IPS-18a (cell line): ENCODE measurements around the gene FGL2.

ENCODE experiments used
- H3K27ac ChIP-seq: one replicate; pipeline ENCODE4 v1.5.1; 2013; ENCODE audit warnings: low read length
- H3K27me3 ChIP-seq: one replicate; pipeline ENCODE4 v1.6.1; 2013; ENCODE audit warnings: mild to moderate bottlenecking, low read length; ENCODE audit not compliant: control insufficient read depth, insufficient read depth
- H3K36me3 ChIP-seq: one replicate; pipeline ENCODE4 v1.6.1; 2013; ENCODE audit warnings: low read depth, low read length; ENCODE audit not compliant: control insufficient read depth
- H3K4me1 ChIP-seq: one replicate; pipeline ENCODE4 v1.6.1; 2013; ENCODE audit warnings: low read depth, low read length; ENCODE audit not compliant: control insufficient read depth
- H3K4me3 ChIP-seq: one replicate; pipeline ENCODE4 v1.5.1; 2013; ENCODE audit warnings: low read length
- H3K9ac ChIP-seq: one replicate; pipeline ENCODE4 v1.6.1; 2013; ENCODE audit warnings: mild to moderate bottlenecking, low read length, moderate library complexity
- H3K9me3 ChIP-seq: one replicate; pipeline ENCODE4 v1.6.1; 2013; ENCODE audit warnings: low read depth, low read length; ENCODE audit not compliant: control insufficient read depth

The FGL2 gene

GRCh38 chr7:77199013-77199966 lies at the start of gene FGL2:
FGL2 (minus strand) TSS chr7:77199819; CDS start chr7:77199793, 26 bp downstream.
- H3K9ac ChIP-seq, result no peak within 1 kb of the TSS
- no peaks in the 10 kb centered on the region for H3K9me3 ChIP-seq
- H3K36me3 ChIP-seq, result no peaks in the 10 kb centered on the region
- peaks cover 7% of the 10 kb centered on the region for H3K4me1 ChIP-seq
- peaks cover 7% of the 10 kb centered on the region for H3K27me3 ChIP-seq
- H3K4me3 ChIP-seq, result peak within 1 kb of the TSS; percentile 58
- no peak within 1 kb of the TSS for H3K27ac ChIP-seq

GRCh38 chr7:77248154-77248553 lies 48.5 kb upstream of the FGL2 start:
- H3K9ac ChIP-seq, result no peak overlapping the region
- no peaks in the 10 kb centered on the region for H3K36me3 ChIP-seq
- H3K9me3 ChIP-seq, result no peaks in the 10 kb centered on the region
- peaks cover 2% of the 10 kb centered on the region for H3K4me1 ChIP-seq
- no peak overlapping the region for H3K27ac ChIP-seq
- H3K4me3 ChIP-seq, result no peak overlapping the region
- H3K27me3 ChIP-seq, result no peaks in the 10 kb centered on the region

- Histone ChIP-seq H3K9ac (no peak overlapping the region), H3K36me3 (no peaks in the 10 kb centered on the region), H3K9me3 (no peaks in the 10 kb centered on the region), H3K4me3 (no peak overlapping the region), H3K4me1 (peaks cover 10% of the 10 kb centered on the region), H3K27ac (no peak overlapping the region), H3K27me3 (no peaks in the 10 kb centered on the region)
Observed at GRCh38 chr7:77247206-77247850, 47.7 kb upstream of the FGL2 start.

GRCh38 chr7:77246026-77246640 lies 46.5 kb upstream of the FGL2 start:
- H3K4me3 ChIP-seq, result no peak overlapping the region
- H3K9me3 ChIP-seq, result no peaks in the 10 kb centered on the region
- no peak overlapping the region for H3K9ac ChIP-seq
- H3K27ac ChIP-seq, result no peak overlapping the region
- peaks cover 14% of the 10 kb centered on the region for H3K4me1 ChIP-seq
- H3K36me3 ChIP-seq, result no peaks in the 10 kb centered on the region
- H3K27me3 ChIP-seq, result no peaks in the 10 kb centered on the region

- no peak overlapping the region for H3K9ac ChIP-seq
- no peak overlapping the region for H3K27ac ChIP-seq
- H3K4me3 ChIP-seq, result no peak overlapping the region
- H3K9me3 ChIP-seq, result no peaks in the 10 kb centered on the region
- no peaks in the 10 kb centered on the region for H3K36me3 ChIP-seq
- no peaks in the 10 kb centered on the region for H3K27me3 ChIP-seq
- peaks cover 14% of the 10 kb centered on the region for H3K4me1 ChIP-seq
Observed at GRCh38 chr7:77245015-77245755, 45.6 kb upstream of the FGL2 start.

GRCh38 chr7:77244222-77244934 lies 44.8 kb upstream of the FGL2 start:
- Histone ChIP-seq H3K9me3 (no peaks in the 10 kb centered on the region), H3K27ac (no peak overlapping the region), H3K9ac (no peak overlapping the region), H3K4me1 (peaks cover 14% of the 10 kb centered on the region), H3K27me3 (no peaks in the 10 kb centered on the region), H3K36me3 (no peaks in the 10 kb centered on the region), H3K4me3 (no peak overlapping the region)

- Histone ChIP-seq H3K4me3 (no peak overlapping the region), H3K9ac (no peak overlapping the region), H3K9me3 (no peaks in the 10 kb centered on the region), H3K27me3 (no peaks in the 10 kb centered on the region), H3K27ac (no peak overlapping the region), H3K4me1 (peaks cover 14% of the 10 kb centered on the region), H3K36me3 (no peaks in the 10 kb centered on the region)
Observed at GRCh38 chr7:77242554-77242953, 42.9 kb upstream of the FGL2 start.

GRCh38 chr7:77242068-77242467 lies 42.4 kb upstream of the FGL2 start:
- Histone ChIP-seq H3K9ac (no peak overlapping the region), H3K27ac (no peak overlapping the region), H3K4me1 (peaks cover 14% of the 10 kb centered on the region), H3K9me3 (no peaks in the 10 kb centered on the region), H3K27me3 (no peaks in the 10 kb centered on the region), H3K36me3 (no peaks in the 10 kb centered on the region), H3K4me3 (no peak overlapping the region)

GRCh38 chr7:77239471-77239870 lies 39.9 kb upstream of the FGL2 start:
- Histone ChIP-seq H3K36me3 (no peaks in the 10 kb centered on the region), H3K27me3 (no peaks in the 10 kb centered on the region), H3K4me1 (peaks cover 14% of the 10 kb centered on the region), H3K9me3 (no peaks in the 10 kb centered on the region), H3K9ac (no peak overlapping the region), H3K27ac (no peak overlapping the region), H3K4me3 (no peak overlapping the region)

GRCh38 chr7:77238703-77239136 lies 39.1 kb upstream of the FGL2 start:
- Histone ChIP-seq H3K4me3 (no peak overlapping the region), H3K4me1 (peaks cover 14% of the 10 kb centered on the region), H3K27me3 (no peaks in the 10 kb centered on the region), H3K9me3 (no peaks in the 10 kb centered on the region), H3K9ac (no peak overlapping the region), H3K36me3 (no peaks in the 10 kb centered on the region), H3K27ac (no peak overlapping the region)
